HG03045 (cell line): Measurements from ENCODE around the gene TACSTD2.
"Not testable (repeated sequence)": the region's sequence is repeated elsewhere in the genome, so short reads cannot be mapped to it uniquely, and the experiment has no call there.

Source experiments
- ATAC-seq: cut with Tn5 transposase; IDR thresholded peaks from one replicate; pipeline ENCODE4 v1.9.1; 2021; ENCODE audit warnings: mild to moderate bottlenecking, moderate library complexity; ENCODE audit not compliant: unreplicated experiment

Gene TACSTD2

GRCh38 chr1:58576727-58577653 is at the start of gene TACSTD2:
Gene TACSTD2, minus strand, starts transcription at chr1:58577252. Its CDS starts 96 bp downstream, at chr1:58577156.
- no peak for ATAC-seq

DNA sequence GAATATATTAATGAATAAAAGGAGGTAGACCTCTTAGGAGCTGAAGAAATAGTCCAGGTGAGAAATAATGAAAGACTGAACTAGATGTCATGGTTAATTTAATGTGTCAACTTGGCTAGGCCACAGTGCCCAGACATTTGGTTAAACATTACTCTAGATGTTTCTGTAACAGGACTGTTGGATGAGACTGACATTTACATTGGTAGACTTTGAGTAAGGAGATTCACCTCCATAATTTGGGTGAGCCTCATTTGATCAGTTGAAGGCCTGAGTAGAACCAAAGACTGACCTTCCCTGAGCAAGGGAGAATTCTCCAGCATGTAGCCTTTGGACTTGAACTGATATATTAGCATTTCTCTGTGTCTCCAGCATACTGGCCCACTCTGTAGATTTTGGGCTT is 49.2 kb upstream of the TACSTD2 start:
- ATAC-seq = no peak

DNA sequence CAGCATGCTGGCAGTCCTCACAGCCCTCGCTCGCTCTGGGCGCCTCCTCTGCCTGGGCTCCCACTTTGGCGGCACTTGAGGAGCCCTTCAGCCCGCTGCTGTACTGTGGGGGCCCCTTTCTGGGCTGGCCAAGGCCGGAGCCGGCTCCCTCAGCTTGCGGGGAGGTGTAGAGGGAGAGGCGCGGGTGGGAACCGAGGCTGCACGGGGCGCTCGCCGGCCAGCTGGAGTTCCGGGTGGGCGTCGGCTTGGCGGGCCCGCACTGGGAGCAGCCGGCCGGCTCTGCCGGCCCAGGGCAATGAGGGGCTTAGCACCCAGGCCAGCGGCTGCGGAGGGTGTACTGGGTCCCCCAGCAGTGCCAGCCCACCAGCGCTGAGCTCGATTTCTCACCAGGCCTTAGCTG is 46.2 kb upstream of the TACSTD2 start:
- not testable (repeated sequence) for ATAC-seq

DNA sequence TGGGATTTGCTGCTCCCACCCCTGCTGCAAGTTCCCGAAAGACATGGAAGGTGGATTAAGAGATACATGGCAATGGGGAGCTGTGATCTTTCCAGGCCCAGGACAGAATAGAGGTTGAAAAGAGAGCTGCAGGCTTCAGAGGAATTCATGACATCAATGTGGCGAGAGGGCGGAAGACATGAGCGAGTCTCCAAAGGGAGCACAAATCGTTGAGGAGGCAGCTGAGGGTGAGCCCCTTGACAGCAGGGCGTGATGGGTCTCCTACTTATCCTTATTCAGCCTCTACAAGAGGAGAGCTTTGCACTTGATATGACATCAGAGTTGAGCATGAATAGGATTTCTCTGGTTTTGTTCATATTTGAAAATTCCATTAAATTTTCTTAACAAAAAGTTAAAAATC is 45.5 kb upstream of the TACSTD2 start:
- no peak for ATAC-seq

DNA sequence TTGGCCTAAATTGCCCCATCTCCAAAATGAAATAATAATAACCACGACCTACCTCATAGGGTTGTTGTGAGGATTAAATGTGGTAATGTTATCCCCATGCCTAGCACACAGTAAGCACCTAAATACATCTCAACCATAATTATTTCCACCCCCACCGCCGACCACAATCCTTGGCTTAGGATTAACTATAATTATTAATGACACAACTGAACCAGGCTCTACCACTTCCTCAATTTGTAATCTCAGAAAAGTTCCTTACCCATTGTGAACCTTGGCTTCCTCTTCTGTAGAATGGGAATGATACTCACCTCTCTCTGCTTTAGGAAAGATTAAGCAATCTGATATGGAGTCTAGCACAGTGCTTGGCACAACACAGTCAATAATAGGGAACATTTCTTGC is 44.3 kb upstream of the TACSTD2 start:
- no peak for ATAC-seq

GRCh38 chr1:58620926-58621325 is 43.9 kb upstream of the TACSTD2 start:
- ATAC-seq = no peak

DNA sequence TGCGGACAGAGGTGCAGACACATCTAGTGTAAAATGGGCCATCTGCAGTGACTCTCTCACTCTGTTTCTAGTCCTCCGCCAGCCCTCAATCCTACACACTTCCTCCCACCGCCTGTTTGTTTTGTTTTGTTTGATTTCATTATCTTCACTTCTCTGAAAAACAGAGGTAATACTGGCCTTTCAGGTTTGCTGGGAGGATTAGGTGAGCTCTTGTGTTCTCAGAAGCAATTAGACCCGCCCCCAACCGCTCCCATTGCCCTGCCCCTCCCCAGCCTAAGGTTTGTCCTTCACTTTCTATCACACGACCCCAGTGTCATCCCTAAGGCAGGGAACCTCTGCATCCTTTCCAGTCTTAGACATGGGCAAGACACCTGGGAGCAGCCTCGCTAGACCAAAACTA is 43.2 kb upstream of the TACSTD2 start:
- no peak for ATAC-seq

GRCh38 chr1:58619286-58620054 is 42.4 kb upstream of the TACSTD2 start:
- no peak for ATAC-seq

GRCh38 chr1:58618303-58618702 is 41.3 kb upstream of the TACSTD2 start:
- no peak for ATAC-seq

- ATAC-seq = no peak
Observed at GRCh38 chr1:58611861-58612385, 34.9 kb upstream of the TACSTD2 start.

- ATAC-seq = no peak
Observed at GRCh38 chr1:58608945-58609344, 31.9 kb upstream of the TACSTD2 start.

DNA sequence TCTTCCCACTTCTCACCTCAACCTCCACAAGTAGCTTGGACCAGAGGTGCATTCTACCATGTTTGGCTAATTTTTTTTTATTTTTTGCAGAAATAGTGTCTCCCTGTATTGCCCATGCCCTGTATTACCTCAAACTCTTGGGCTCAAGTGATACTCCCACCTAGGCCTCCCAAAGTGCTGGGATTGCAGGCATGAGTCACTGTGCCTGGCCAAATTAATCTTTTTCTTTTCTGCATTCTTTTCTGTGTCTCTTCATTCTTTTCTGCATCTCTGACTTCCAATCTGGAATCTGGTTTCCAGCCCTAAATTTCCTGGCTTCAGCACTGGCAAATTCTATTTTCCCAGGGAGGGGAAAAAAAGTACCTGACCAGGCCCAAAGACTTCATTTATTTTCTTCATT is 31.2 kb upstream of the TACSTD2 start:
- no peak for ATAC-seq

- no peak for ATAC-seq
Observed at GRCh38 chr1:58607391-58607790, 30.3 kb upstream of the TACSTD2 start.

GRCh38 chr1:58601921-58602320 is 24.9 kb upstream of the TACSTD2 start:
- not testable (repeated sequence) for ATAC-seq

GRCh38 chr1:58597996-58598395 is 20.9 kb upstream of the TACSTD2 start:
- ATAC-seq = no peak

DNA sequence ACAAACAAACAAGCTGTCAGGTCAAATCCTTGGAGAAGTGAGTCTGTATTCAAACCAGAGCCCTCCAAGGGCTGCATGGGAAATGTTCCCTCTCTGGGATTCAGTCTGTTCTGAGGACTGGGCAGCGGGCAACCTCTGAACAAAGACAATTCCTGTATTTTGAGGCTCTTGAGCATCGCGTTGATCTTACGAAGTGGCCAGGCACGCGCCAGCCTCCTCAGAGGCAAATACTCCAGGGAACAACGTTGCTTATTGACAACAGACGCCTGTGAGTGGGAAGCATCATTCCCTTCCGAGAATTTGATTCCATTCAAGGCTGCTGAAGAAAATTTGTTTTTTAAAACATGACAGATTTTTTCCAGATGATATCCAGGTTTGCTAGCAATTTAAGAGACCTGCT is 20.0 kb upstream of the TACSTD2 start:
- ATAC-seq = no peak

- no peak for ATAC-seq
Observed at GRCh38 chr1:58596631-58597052, 19.6 kb upstream of the TACSTD2 start.

GRCh38 chr1:58594546-58594945 is 17.5 kb upstream of the TACSTD2 start:
- ATAC-seq = no peak

DNA sequence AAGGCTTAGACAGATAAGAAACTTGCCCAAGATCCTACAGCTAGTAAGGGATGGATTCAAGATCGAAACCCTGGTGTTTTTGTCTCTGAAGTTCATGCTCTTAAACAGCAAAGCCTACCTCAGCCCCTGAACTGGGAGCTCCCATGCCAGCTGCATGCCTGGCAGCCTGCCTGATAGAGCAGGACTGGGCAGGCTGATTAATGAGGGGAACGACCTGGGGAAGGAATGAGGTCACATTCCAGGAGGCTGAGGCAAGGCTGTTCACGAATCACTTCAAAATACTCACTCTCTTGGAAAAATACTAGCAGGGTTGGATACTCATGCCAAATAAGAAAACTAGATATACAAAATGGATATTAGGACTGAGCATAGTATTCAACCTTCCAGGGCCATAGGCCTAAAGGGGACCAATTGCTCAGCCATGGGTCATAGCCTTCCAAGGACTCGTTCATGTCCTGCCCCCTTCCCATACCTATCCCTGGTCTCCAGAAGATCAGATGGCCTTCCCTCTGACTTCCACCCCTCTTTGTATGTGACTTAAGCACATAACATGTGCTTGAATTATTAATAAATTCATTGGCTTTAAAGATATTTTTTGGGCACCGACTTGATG is 15.6 kb upstream of the TACSTD2 start:
- no peak for ATAC-seq

DNA sequence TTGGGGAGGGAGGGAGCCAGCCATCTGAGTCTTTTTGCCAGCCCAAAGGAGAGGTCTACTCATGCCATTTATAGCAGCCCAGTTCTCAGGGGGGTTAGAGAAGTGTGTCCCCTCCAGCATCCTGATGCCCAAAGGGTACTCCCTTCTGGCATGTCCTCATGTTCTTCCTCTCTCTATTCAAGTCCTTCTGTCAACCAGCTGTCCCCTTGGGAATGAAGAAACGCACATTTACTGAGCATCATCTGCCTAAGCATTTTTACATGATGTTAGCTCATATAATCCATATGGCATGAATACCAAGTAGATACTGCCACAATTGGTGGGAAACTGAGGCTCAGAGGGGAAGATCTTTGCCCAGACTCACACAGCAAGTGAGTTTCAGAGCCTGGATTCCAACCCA is 14.8 kb upstream of the TACSTD2 start:
- no peak for ATAC-seq

DNA sequence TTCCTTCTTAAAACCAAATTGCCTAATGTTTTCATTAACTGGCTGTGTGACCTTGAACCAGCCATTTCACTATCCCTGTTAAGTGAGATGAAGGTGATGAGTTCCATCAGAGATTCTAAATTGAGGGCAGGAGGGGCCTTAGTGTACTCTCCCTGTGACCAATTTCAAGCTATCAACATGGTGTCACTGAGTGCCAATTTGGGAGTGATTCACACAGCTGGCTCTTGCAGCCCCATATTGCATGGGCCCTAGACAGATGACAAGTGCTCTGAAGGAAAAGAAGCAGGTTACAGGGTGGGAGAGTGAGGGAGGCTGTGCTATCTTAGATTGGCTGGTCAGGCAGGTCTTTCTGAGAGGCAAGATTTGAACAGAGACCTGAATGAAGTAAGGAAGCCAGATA is 13.0 kb upstream of the TACSTD2 start:
- ATAC-seq = no peak
